Smooth muscle cell of trachea (primary cell): ENCODE data around the gene MAGEB5. TPM values are rescaled to one million over a fixed set of nuclear protein-coding genes. Genes with fewer than 3 reads are reported as not detected.

Source experiments
- total RNA-seq: library from RNA; depleted of rRNA; stranded (reverse); fragments of >200 nt; gene quantifications from 2 replicates; pipeline ENCODE4 v1.2.1, GENCODE V29; 2014

Gene MAGEB5
- not detected in 2 replicates for total RNA-seq

GRCh38 chrX:26215869-26216268 lies at the start of gene MAGEB5:
MAGEB5 (plus strand) TSS chrX:26216169; CDS start chrX:26217302, 1,133 bp downstream.

GRCh38 chrX:26192204-26192603 lies 23.8 kb upstream of the MAGEB5 start, which contains the start of gene MAGEB6:
MAGEB6 (plus strand) TSS chrX:26192440; CDS start chrX:26193847, 1,407 bp downstream.

Other genes starting within 250 kb of the MAGEB5 start
- gene MAGEB18, start 77.8 kb upstream of the MAGEB5 start, total RNA-seq: not detected in 2 replicates
- gene MAGEB6B, start 55.6 kb upstream of the MAGEB5 start, total RNA-seq: not detected in 2 replicates
- gene MAGEB6, start 23.7 kb upstream of the MAGEB5 start, total RNA-seq: not detected in 2 replicates